Naive thymus-derived CD4-positive, alpha-beta T cell (primary cell): ENCODE measurements around the gene VPS33B. TPM values are rescaled to one million over a fixed set of nuclear protein-coding genes. Genes with fewer than 3 reads are reported as not detected.
"Not testable (repeated sequence)": the region's sequence is repeated elsewhere in the genome, so short reads cannot be mapped to it uniquely, and the experiment has no call there.

Experiments
- ATAC-seq: fragments of 150-1000 bp; cut with Tn5 transposase; 2 replicates; pipeline ENCODE4 v1.10.0; 2021; ENCODE audit warnings: mild to moderate bottlenecking, moderate library complexity
- CTCF ChIA-PET: fragments of 350-600 bp; sonication (Branson Sonifier 250); formaldehyde crosslinking; loops from one replicate; lab custom pipeline; 2021; ENCODE audit warnings: antibody characterized with exemption; lab: Charles Lee
- POLR2A ChIA-PET: fragments of 350-600 bp; sonication (Branson Sonifier 250); formaldehyde crosslinking; loops from one replicate; lab custom pipeline; 2021; ENCODE audit warnings: antibody characterized with exemption, inconsistent platforms; lab: Charles Lee
- DNase-seq, 9 donors: peaks; one replicate each; pipeline versions ENCODE4 v3.0.0 to v3.0.0-alpha.2; 2020 to 2022; ENCODE audit warnings: mixed read lengths in 1 of 9
- H3K27ac ChIP-seq: one replicate; pipeline ENCODE4 v1.7.0; 2013; ENCODE audit warnings: mild to moderate bottlenecking, low read depth, low read length, moderate library complexity
- H3K27me3 ChIP-seq, 2 donors: one replicate each; pipeline ENCODE4 v1.7.0; 2013; ENCODE audit warnings: low read length in 2 of 2, mild to moderate bottlenecking in 2 of 2, moderate library complexity in 2 of 2; ENCODE audit not compliant: control insufficient read depth in 2 of 2, insufficient read depth in 2 of 2
- H3K36me3 ChIP-seq, 3 experiments: 1 replicate in 2 of 3; 2 replicates in 1 of 3; pipeline ENCODE4 v1.7.0; 2013; ENCODE audit warnings: low read length in 3 of 3, mild to moderate bottlenecking in 3 of 3, moderate library complexity in 1 of 3; ENCODE audit not compliant: insufficient read depth in 3 of 3, control insufficient read depth in 2 of 3
- H3K4me1 ChIP-seq, 2 donors: one replicate each; pipeline ENCODE4 v1.7.0; 2013; ENCODE audit warnings: low read length in 2 of 2, mild to moderate bottlenecking in 2 of 2, moderate library complexity in 1 of 2; ENCODE audit not compliant: control insufficient read depth in 2 of 2, insufficient read depth in 2 of 2
- H3K4me3 ChIP-seq: 2 replicates; pipeline ENCODE4 v1.7.0; 2013; ENCODE audit warnings: mild to moderate bottlenecking, low read length
- H3K9me3 ChIP-seq, 3 experiments: 1 replicate in 2 of 3; 2 replicates in 1 of 3; pipeline ENCODE4 v1.7.0; 2013; ENCODE audit warnings: low read length in 3 of 3; ENCODE audit not compliant: control insufficient read depth in 2 of 3
- H3K27ac Mint-ChIP-seq, 9 donors: one replicate each; pipeline ENCODE4 v1.8.0; 2020 to 2022; ENCODE audit warnings: mixed read lengths in 9 of 9, mild to moderate bottlenecking in 8 of 9, moderate library complexity in 5 of 9, inconsistent platforms in 2 of 9
- H3K27me3 Mint-ChIP-seq, 5 donors: one replicate each; pipeline ENCODE4 v1.8.0; 2021 to 2022; ENCODE audit warnings: mixed read lengths in 5 of 5, mild to moderate bottlenecking in 1 of 5
- H3K36me3 Mint-ChIP-seq, 5 donors: one replicate each; pipeline ENCODE4 v1.8.0; 2020 to 2022; ENCODE audit warnings: mixed read lengths in 5 of 5, mild to moderate bottlenecking in 3 of 5, inconsistent platforms in 1 of 5
- H3K4me1 Mint-ChIP-seq, 7 donors: one replicate each; pipeline ENCODE4 v1.8.0; 2020 to 2022; ENCODE audit warnings: mixed read lengths in 7 of 7, mild to moderate bottlenecking in 3 of 7, inconsistent platforms in 1 of 7
- H3K4me3 Mint-ChIP-seq, 10 donors: one replicate each; pipeline ENCODE4 v1.8.0; 2020 to 2022; ENCODE audit warnings: mild to moderate bottlenecking in 10 of 10, mixed read lengths in 10 of 10, moderate library complexity in 6 of 10, inconsistent platforms in 2 of 10
- H3K9me3 Mint-ChIP-seq, 11 donors: one replicate each; pipeline ENCODE4 v1.8.0; 2020 to 2022; ENCODE audit warnings: mixed read lengths in 11 of 11, mild to moderate bottlenecking in 4 of 11, inconsistent platforms in 1 of 11, moderate library complexity in 1 of 11
- intact Hi-C, 2 donors: fragments of 100-400 bp; cut with micrococcal nuclease; formaldehyde crosslinking; loops; one replicate each; pipeline ENCODE4 v1.15.1; 2023
- polyA plus RNA-seq, 2 donors: library from polyadenylated mRNA; unstranded; fragments of 300-500 nt; fragmentation: Illumina TruSeq; gene quantifications; one replicate each; pipeline ENCODE4 v1.2.3, GENCODE V29; 2021
- total RNA-seq, 6 experiments: library from RNA in 5 of 6; stranded (reverse) in 5 of 6; gene quantifications; 1 replicate in 5 of 6; 2 replicates in 1 of 6; pipeline ENCODE4 v1.2.3 and lab custom pipeline; 2021 to 2026

The VPS33B gene
- total and polyA plus RNA-seq, 7 experiments from 2014 or later: 8.3 to 28.1 (median 20.4) TPM

GRCh38 chr15:91050128-91050455 lies 27.7 kb upstream of the VPS33B start:
- DNase-seq (no peak), ATAC-seq (peak; percentile 17)
- H3K27ac Mint-ChIP-seq: peak overlapping the region in 1 of 9 donors; percentile 70
- H3K27me3 Mint-ChIP-seq: peaks cover 16 to 46% (median 24%) of the 10 kb centered on the region in 5 donors
- no peak overlapping the region for H3K27ac ChIP-seq
- H3K36me3 ChIP-seq: no peaks in the 10 kb centered on the region
- H3K9me3 ChIP-seq: no peaks in the 10 kb centered on the region
- intact Hi-C loops: loop anchor here in 1 of 2 donors (1.0 kb wide), 1 partner anchor 119 kb away; no protein-coding TSS in a partner anchor
- H3K4me1 ChIP-seq: peaks cover 3 to 6% of the 10 kb centered on the region in 2 donors
- H3K4me1 Mint-ChIP-seq: peaks cover 6 to 36% (median 29%) of the 10 kb centered on the region in 7 donors
- H3K27me3 ChIP-seq: no peaks in the 10 kb centered on the region
- H3K4me3 ChIP-seq: no peak overlapping the region
- POLR2A ChIA-PET: interaction anchor here (0.6 kb wide), 1 partner anchor 1739 kb away, joined by 3 read pairs; no protein-coding TSS in a partner anchor
- H3K9me3 Mint-ChIP-seq: peaks cover 0 to 2% (median 0%) of the 10 kb centered on the region in 11 donors
- H3K4me3 Mint-ChIP-seq: peak overlapping the region in 1 of 10 donors; percentile 17
- CTCF ChIA-PET: interaction anchor here (1.0 to 3.1 kb wide), 4 partner anchors 93 to 148 kb away, joined by 3 to 13 read pairs (median 8); partner anchors contain the start of gene HDDC3
- peaks cover 0 to 1% (median 0%) of the 10 kb centered on the region in 5 donors for H3K36me3 Mint-ChIP-seq

DNA sequence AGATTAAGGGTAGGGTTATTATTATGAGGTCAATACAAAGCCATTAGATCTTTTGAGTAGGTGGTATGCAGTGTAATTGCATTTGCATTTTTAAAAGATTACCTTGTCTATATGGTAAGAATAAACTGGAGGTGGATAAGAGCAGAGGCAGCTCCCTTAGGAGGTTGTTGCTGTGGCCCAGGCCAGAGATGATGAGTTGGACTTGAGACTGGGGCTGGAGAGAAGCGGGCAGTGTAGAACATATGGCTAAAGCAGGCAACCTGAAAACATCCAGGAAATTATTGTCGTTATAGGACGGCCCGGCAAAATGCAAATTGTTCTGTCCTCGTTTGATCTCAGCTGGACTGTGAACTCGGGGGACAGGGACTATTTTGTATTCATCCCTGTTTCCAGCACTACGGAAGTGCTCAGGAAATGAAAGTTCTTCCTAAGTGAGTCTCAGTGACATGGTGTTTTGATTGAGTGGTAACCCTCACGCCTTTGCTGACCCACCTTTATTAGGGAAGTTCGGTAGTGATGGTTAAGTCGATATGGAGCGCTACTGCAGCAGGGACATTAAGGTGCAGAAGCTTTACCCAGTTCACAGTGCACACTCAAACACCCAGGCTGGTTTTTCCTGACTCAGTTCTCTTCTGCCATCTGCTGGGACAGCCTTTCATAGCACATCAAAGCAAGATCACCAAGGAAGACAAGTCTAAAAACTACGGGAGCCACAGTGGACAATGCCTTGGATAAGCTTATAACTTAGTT lies 27.2 kb upstream of the VPS33B start:
- no peaks in the 10 kb centered on the region for H3K36me3 ChIP-seq
- Mint-ChIP-seq H3K9me3 (peaks cover 0 to 2% (median 0%) of the 10 kb centered on the region in 11 donors), H3K4me3 (peak overlapping the region in 3 of 10 donors; percentile 12 to 48 (median 17)), H3K27me3 (peaks cover 10 to 41% (median 19%) of the 10 kb centered on the region in 5 donors), H3K36me3 (peaks cover 0 to 1% (median 0%) of the 10 kb centered on the region in 5 donors), H3K4me1 (peaks cover 6 to 40% (median 31%) of the 10 kb centered on the region in 7 donors), H3K27ac (peak overlapping the region in 4 of 9 donors; percentile 17 to 70 (median 20))
- DNase-seq (peak; percentile 19 to 62 (median 54)), ATAC-seq (peak; percentile 92)
- intact Hi-C loops: loop anchor here (1.0 to 5.0 kb wide), 4 partner anchors 93 to 323 kb away; no protein-coding TSS in a partner anchor
- H3K4me3 ChIP-seq: no peak overlapping the region
- POLR2A ChIA-PET: interaction anchor here (0.6 kb wide), 2 partner anchors 78 to 1739 kb away, joined by 3 to 5 read pairs; no protein-coding TSS in a partner anchor
- CTCF ChIA-PET: interaction anchor here (0.7 to 3.1 kb wide), 5 partner anchors 93 to 335 kb away, joined by 3 to 13 read pairs (median 7); partner anchors contain the start of gene HDDC3
- H3K27ac ChIP-seq: no peak overlapping the region
- H3K27me3 ChIP-seq: no peaks in the 10 kb centered on the region
- peaks cover 3 to 6% of the 10 kb centered on the region in 2 donors for H3K4me1 ChIP-seq
- no peaks in the 10 kb centered on the region for H3K9me3 ChIP-seq

GRCh38 chr15:91047545-91048199 lies 25.3 kb upstream of the VPS33B start:
- Histone ChIP-seq H3K4me1 (peaks cover 3 to 6% of the 10 kb centered on the region in 2 donors), H3K27me3 (no peaks in the 10 kb centered on the region), H3K9me3 (no peaks in the 10 kb centered on the region), H3K36me3 (no peaks in the 10 kb centered on the region), H3K4me3 (no peak overlapping the region), H3K27ac (no peak overlapping the region)
- no peak for DNase-seq
- Mint-ChIP-seq H3K27ac (peak overlapping the region in 4 of 9 donors; percentile 29 to 75 (median 47)), H3K4me3 (peak overlapping the region in 5 of 10 donors; percentile 17 to 49 (median 37)), H3K4me1 (peaks cover 6 to 40% (median 31%) of the 10 kb centered on the region in 7 donors), H3K9me3 (peaks cover 0 to 2% (median 0%) of the 10 kb centered on the region in 11 donors), H3K27me3 (peaks cover 0 to 29% (median 5%) of the 10 kb centered on the region in 5 donors), H3K36me3 (peaks cover 0 to 1% (median 0%) of the 10 kb centered on the region in 5 donors)
- ATAC-seq: no peak
- intact Hi-C loops: loop anchor here in 1 of 2 donors (5.0 kb wide), 1 partner anchor 325 kb away; no protein-coding TSS in a partner anchor
- CTCF ChIA-PET: interaction anchor here (3.1 kb wide), 1 partner anchor 91 kb away, joined by 13 read pairs; no protein-coding TSS in a partner anchor
- POLR2A ChIA-PET: no interaction called here

GRCh38 chr15:91046056-91046455 lies 23.7 kb upstream of the VPS33B start:
- intact Hi-C loops: loop anchor here in 1 of 2 donors (5.0 kb wide), 1 partner anchor 326 kb away; no protein-coding TSS in a partner anchor
- DNase-seq, H3K4me3 Mint-ChIP-seq, H3K27me3 ChIP-seq, H3K4me3 ChIP-seq, H3K4me1 ChIP-seq, H3K36me3 Mint-ChIP-seq, POLR2A ChIA-PET, H3K9me3 Mint-ChIP-seq, H3K27ac ChIP-seq, CTCF ChIA-PET, H3K9me3 ChIP-seq, ATAC-seq, H3K36me3 ChIP-seq: not testable (repeated sequence)
- H3K27ac Mint-ChIP-seq: peak overlapping the region in 2 of 9 donors; percentile 38 to 77
- peaks cover 6 to 40% (median 31%) of the 10 kb centered on the region in 7 donors for H3K4me1 Mint-ChIP-seq
- peaks cover 0 to 18% (median 0%) of the 10 kb centered on the region in 5 donors for H3K27me3 Mint-ChIP-seq

- H3K4me3 Mint-ChIP-seq: peak overlapping the region in 1 of 10 donors; percentile 1
- ATAC-seq (no peak), DNase-seq (no peak)
- Histone ChIP-seq H3K27ac (no peak overlapping the region), H3K9me3 (no peaks in the 10 kb centered on the region), H3K4me1 (peaks cover 3 to 6% of the 10 kb centered on the region in 2 donors), H3K36me3 (no peaks in the 10 kb centered on the region), H3K4me3 (no peak overlapping the region), H3K27me3 (no peaks in the 10 kb centered on the region)
- peaks cover 0 to 2% (median 0%) of the 10 kb centered on the region in 11 donors for H3K9me3 Mint-ChIP-seq
- peak overlapping the region in 4 of 9 donors; percentile 15 to 46 (median 30) for H3K27ac Mint-ChIP-seq
- CTCF ChIA-PET: no interaction called here
- H3K36me3 Mint-ChIP-seq: peaks cover 0 to 1% (median 0%) of the 10 kb centered on the region in 5 donors
- POLR2A ChIA-PET: no interaction called here
- intact Hi-C loops: loop anchor here in 1 of 2 donors (5.0 kb wide), 1 partner anchor 327 kb away; no protein-coding TSS in a partner anchor
- H3K27me3 Mint-ChIP-seq: peaks cover 0 to 16% (median 0%) of the 10 kb centered on the region in 5 donors
- H3K4me1 Mint-ChIP-seq: peaks cover 5 to 40% (median 31%) of the 10 kb centered on the region in 7 donors
Measured at GRCh38 chr15:91045065-91045464, 22.7 kb upstream of the VPS33B start.
